ENCODE measurements around the gene EPS8L3. TPM values are rescaled to one million over a fixed set of nuclear protein-coding genes. Genes with fewer than 3 reads are reported as not detected.

Gene EPS8L3
- total and polyA plus RNA-seq, 9 of the 15 experiments (the other 6 are each of a cell fraction or from before 2014, with no cell fraction given) = 0.09 to 0.42 (median 0.14) TPM; not detected in 5

DNA sequence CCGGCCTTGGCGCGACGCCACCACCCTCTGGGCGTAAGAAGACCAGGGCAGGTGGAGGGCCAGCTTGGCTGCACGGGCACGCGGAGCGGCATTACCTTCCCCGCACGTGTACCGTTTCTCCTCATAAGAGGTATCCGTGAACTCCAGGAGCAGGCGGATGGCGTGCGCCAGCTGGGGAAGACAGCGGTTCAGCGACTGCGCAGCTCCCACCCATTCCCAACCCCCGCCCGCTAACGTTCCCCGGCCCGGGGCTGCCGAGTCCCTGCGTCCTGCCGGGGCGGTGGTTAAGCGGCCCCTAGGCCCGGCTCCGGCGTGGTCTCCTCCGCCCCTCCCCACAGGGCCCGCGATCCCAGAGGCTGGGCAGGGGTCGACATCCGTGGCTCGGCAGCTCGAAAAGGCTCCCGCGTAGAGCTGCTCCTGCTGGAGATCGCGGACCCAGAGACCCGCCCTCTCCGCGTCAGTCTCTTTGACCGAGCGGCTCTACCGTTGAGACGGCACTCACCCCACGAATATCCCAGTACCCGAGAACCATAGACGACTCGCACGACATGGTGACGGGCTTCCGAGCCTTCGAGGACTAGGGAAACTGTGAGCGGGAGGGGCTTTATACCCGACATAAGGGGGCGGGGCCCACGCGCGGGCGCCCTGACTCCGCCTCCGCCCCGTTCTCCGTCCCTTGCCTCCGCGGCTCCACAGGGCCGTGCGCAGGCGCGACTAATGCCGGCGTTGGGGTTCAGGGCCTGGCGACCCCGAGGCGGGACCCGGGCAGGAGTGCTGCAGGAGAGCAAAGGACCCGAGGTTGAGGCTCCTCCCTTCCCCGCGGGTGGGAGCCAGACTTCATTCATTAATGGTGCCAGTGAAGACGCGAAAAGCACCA, 23.7 kb downstream of the EPS8L3 start (continued):
- TF ChIP-seq GABPB1 (CRISPR knock-in tag; IDR thresholded peaks at IDR 0.05) (no peak), ILF3 (IDR thresholded peaks at IDR 0.05; ENCODE audit: borderline replicate concordance) (no peak), MAFG (tag; conservative IDR thresholded peaks at IDR 0.05) (no peak), MYNN (IDR thresholded peaks at IDR 0.05) (no peak), MYNN (CRISPR knock-in tag; IDR thresholded peaks at IDR 0.05) (no peak), MCM3 (IDR thresholded peaks at IDR 0.05) (no peak), CBFA2T3 (IDR thresholded peaks at IDR 0.05) (no peak), KDM5B (IDR thresholded peaks at IDR 0.05; ENCODE audit: insufficient replicate concordance, low read depth, low read length) (peak; percentile 72), STAG1 (CRISPR knock-in tag; IDR thresholded peaks at IDR 0.05; ENCODE audit: borderline replicate concordance) (no peak), ZNF561 (CRISPR knock-in tag; conservative IDR thresholded peaks at IDR 0.05) (no peak), KHSRP (IDR thresholded peaks at IDR 0.05) (no peak), RNF2 (IDR thresholded peaks at IDR 0.05) (no peak)
- TF ChIP-seq, protein P1, sequence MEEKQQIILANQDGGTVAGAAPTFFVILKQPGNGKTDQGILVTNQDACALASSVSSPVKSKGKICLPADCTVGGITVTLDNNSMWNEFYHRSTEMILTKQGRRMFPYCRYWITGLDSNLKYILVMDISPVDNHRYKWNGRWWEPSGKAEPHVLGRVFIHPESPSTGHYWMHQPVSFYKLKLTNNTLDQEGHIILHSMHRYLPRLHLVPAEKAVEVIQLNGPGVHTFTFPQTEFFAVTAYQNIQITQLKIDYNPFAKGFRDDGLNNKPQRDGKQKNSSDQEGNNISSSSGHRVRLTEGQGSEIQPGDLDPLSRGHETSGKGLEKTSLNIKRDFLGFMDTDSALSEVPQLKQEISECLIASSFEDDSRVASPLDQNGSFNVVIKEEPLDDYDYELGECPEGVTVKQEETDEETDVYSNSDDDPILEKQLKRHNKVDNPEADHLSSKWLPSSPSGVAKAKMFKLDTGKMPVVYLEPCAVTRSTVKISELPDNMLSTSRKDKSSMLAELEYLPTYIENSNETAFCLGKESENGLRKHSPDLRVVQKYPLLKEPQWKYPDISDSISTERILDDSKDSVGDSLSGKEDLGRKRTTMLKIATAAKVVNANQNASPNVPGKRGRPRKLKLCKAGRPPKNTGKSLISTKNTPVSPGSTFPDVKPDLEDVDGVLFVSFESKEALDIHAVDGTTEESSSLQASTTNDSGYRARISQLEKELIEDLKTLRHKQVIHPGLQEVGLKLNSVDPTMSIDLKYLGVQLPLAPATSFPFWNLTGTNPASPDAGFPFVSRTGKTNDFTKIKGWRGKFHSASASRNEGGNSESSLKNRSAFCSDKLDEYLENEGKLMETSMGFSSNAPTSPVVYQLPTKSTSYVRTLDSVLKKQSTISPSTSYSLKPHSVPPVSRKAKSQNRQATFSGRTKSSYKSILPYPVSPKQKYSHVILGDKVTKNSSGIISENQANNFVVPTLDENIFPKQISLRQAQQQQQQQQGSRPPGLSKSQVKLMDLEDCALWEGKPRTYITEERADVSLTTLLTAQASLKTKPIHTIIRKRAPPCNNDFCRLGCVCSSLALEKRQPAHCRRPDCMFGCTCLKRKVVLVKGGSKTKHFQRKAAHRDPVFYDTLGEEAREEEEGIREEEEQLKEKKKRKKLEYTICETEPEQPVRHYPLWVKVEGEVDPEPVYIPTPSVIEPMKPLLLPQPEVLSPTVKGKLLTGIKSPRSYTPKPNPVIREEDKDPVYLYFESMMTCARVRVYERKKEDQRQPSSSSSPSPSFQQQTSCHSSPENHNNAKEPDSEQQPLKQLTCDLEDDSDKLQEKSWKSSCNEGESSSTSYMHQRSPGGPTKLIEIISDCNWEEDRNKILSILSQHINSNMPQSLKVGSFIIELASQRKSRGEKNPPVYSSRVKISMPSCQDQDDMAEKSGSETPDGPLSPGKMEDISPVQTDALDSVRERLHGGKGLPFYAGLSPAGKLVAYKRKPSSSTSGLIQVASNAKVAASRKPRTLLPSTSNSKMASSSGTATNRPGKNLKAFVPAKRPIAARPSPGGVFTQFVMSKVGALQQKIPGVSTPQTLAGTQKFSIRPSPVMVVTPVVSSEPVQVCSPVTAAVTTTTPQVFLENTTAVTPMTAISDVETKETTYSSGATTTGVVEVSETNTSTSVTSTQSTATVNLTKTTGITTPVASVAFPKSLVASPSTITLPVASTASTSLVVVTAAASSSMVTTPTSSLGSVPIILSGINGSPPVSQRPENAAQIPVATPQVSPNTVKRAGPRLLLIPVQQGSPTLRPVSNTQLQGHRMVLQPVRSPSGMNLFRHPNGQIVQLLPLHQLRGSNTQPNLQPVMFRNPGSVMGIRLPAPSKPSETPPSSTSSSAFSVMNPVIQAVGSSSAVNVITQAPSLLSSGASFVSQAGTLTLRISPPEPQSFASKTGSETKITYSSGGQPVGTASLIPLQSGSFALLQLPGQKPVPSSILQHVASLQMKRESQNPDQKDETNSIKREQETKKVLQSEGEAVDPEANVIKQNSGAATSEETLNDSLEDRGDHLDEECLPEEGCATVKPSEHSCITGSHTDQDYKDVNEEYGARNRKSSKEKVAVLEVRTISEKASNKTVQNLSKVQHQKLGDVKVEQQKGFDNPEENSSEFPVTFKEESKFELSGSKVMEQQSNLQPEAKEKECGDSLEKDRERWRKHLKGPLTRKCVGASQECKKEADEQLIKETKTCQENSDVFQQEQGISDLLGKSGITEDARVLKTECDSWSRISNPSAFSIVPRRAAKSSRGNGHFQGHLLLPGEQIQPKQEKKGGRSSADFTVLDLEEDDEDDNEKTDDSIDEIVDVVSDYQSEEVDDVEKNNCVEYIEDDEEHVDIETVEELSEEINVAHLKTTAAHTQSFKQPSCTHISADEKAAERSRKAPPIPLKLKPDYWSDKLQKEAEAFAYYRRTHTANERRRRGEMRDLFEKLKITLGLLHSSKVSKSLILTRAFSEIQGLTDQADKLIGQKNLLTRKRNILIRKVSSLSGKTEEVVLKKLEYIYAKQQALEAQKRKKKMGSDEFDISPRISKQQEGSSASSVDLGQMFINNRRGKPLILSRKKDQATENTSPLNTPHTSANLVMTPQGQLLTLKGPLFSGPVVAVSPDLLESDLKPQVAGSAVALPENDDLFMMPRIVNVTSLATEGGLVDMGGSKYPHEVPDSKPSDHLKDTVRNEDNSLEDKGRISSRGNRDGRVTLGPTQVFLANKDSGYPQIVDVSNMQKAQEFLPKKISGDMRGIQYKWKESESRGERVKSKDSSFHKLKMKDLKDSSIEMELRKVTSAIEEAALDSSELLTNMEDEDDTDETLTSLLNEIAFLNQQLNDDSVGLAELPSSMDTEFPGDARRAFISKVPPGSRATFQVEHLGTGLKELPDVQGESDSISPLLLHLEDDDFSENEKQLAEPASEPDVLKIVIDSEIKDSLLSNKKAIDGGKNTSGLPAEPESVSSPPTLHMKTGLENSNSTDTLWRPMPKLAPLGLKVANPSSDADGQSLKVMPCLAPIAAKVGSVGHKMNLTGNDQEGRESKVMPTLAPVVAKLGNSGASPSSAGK (IDR thresholded peaks at IDR 0.05) = peak; percentile 79
- TF ChIP-seq, protein P2, sequence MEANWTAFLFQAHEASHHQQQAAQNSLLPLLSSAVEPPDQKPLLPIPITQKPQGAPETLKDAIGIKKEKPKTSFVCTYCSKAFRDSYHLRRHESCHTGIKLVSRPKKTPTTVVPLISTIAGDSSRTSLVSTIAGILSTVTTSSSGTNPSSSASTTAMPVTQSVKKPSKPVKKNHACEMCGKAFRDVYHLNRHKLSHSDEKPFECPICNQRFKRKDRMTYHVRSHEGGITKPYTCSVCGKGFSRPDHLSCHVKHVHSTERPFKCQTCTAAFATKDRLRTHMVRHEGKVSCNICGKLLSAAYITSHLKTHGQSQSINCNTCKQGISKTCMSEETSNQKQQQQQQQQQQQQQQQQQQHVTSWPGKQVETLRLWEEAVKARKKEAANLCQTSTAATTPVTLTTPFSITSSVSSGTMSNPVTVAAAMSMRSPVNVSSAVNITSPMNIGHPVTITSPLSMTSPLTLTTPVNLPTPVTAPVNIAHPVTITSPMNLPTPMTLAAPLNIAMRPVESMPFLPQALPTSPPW (CRISPR knock-in tag; IDR thresholded peaks at IDR 0.05) = peak; percentile 59; the same call in 1 of the 2 replicates
